NB4 (cell line): ENCODE data around the gene GPANK1.

Experiments used
- DNase-seq: peaks from one replicate; pipeline ENCODE4 v3.0.0; 2010; ENCODE audit warnings: low read depth
- H3K4me3 ChIP-seq: one replicate; pipeline ENCODE4 v1.5.1; 2011; ENCODE audit warnings: mild to moderate bottlenecking, low read depth, low read length, moderate library complexity
- CTCF ChIP-seq: IDR thresholded peaks from one replicate; pipeline ENCODE4 v1.5.1; 2012; ENCODE audit warnings: low read depth, low read length
- MAX ChIP-seq: IDR thresholded peaks from 2 replicates; pipeline ENCODE4 v1.6.1; 2011; ENCODE audit warnings: low read depth, low read length
- MYC ChIP-seq: IDR thresholded peaks from 2 replicates; pipeline ENCODE4 v1.6.1; 2011; ENCODE audit warnings: low read depth, low read length
- POLR2A ChIP-seq: IDR thresholded peaks from 2 replicates; pipeline ENCODE4 v1.6.1; 2011; ENCODE audit warnings: mild to moderate bottlenecking; ENCODE audit not compliant: insufficient read length; ENCODE audit errors: extremely low read depth

GPANK1 gene

GRCh38 chr6:31634969-31635575 is 29.7 kb downstream of the GPANK1 start:
- TF ChIP-seq POLR2A = no peak
- TF ChIP-seq MAX = no peak
- TF ChIP-seq CTCF = no peak
- TF ChIP-seq MYC = no peak
- H3K4me3 ChIP-seq = no peak overlapping the region
- no peak for DNase-seq

DNA sequence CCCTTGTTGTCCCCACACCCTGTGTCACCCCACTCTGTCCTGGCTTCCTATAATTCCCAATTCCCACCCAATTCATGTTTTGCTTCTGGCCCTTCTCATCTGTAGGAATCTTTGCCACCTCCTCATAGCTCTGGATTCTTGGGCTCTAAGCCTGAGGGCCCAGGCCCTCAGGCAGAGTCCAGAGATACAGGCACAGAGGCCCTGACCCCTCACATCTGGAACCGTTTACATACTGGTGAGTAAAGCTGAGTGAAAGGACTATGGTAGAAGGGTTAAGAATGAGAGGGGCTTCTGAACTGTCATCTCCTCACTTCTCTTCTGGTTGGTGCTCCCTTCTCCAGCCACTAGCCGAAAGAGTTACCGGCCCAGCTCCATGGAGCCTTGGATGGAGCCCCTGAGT is 30.7 kb downstream of the GPANK1 start:
- TF ChIP-seq MAX (no peak), POLR2A (no peak), CTCF (no peak), MYC (no peak)
- no peak for DNase-seq
- no peak overlapping the region for H3K4me3 ChIP-seq

DNA sequence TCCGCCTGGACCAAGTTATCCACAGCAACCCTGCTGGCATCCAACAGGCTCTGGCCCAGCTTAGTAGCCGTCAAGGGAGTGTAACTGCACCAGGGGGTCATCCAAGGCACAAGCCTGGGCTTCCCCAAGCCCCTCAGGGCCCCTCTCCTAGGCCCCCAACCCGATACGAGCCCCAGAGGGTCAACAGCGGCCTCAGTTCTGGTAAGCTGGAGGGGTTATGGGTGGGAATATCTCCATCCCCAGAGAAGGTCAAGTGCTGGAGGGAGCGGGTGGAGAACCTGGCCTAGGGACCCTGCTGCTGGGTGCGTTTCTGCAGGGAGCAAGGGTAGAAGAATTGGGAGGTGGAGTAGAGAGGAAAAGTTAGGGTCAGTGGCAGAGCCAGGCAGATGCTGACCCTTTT is 31.4 kb downstream of the GPANK1 start:
- TF ChIP-seq MAX = no peak
- no peak for TF ChIP-seq MYC
- TF ChIP-seq CTCF = no peak
- TF ChIP-seq POLR2A = no peak
- no peak overlapping the region for H3K4me3 ChIP-seq
- no peak for DNase-seq

- TF ChIP-seq POLR2A = no peak
- TF ChIP-seq MYC = no peak
- TF ChIP-seq MAX = no peak
- no peak for TF ChIP-seq CTCF
- no peak overlapping the region for H3K4me3 ChIP-seq
- DNase-seq = no peak
Measured at GRCh38 chr6:31632279-31632946, 32.4 kb downstream of the GPANK1 start.

GRCh38 chr6:31631681-31632278 is 33.0 kb downstream of the GPANK1 start:
- DNase-seq = no peak
- TF ChIP-seq MYC = no peak
- TF ChIP-seq POLR2A = peak; percentile 32
- TF ChIP-seq MAX = no peak
- TF ChIP-seq CTCF = no peak
- H3K4me3 ChIP-seq = no peak overlapping the region
